H9 (cell line): ENCODE results near the gene CRYBG2. TPM values are rescaled to one million over a fixed set of nuclear protein-coding genes. Genes with fewer than 3 reads are reported as not detected.

Source experiments
- DNase-seq: peaks from one replicate; pipeline ENCODE4 v3.0.0-alpha.2; 2017
- H2AFZ ChIP-seq: one replicate; pipeline ENCODE4 v1.6.1; 2013; ENCODE audit warnings: mild to moderate bottlenecking, low read length, control low read depth, moderate library complexity
- H2AK5ac ChIP-seq: 2 replicates; pipeline ENCODE4 v1.6.1; 2013; ENCODE audit warnings: low read length, control low read depth, mixed read lengths; ENCODE audit not compliant: insufficient read length
- H2BK120ac ChIP-seq: one replicate; pipeline ENCODE4 v1.6.1; 2013; ENCODE audit warnings: low read depth, mild to moderate bottlenecking, low read length, control low read depth, inconsistent platforms; ENCODE audit not compliant: poor library complexity, severe bottlenecking
- H2BK12ac ChIP-seq: 2 replicates; pipeline ENCODE4 v1.6.1; 2013; ENCODE audit warnings: low read length, control low read depth, mixed read lengths, low read depth; ENCODE audit not compliant: insufficient read length
- H2BK15ac ChIP-seq: 2 replicates; pipeline ENCODE4 v1.6.1; 2013; ENCODE audit warnings: low read depth, low read length, control low read depth
- H2BK20ac ChIP-seq: one replicate; pipeline ENCODE4 v1.6.1; 2013; ENCODE audit warnings: low read depth, mild to moderate bottlenecking, low read length, control low read depth, inconsistent platforms; ENCODE audit not compliant: poor library complexity, severe bottlenecking
- H2BK5ac ChIP-seq: 2 replicates; pipeline ENCODE4 v1.6.1; 2013; ENCODE audit warnings: low read length, control low read depth, mixed read lengths; ENCODE audit not compliant: insufficient read length
- H3K14ac ChIP-seq: 2 replicates; pipeline ENCODE4 v1.6.1; 2013; ENCODE audit warnings: low read length, control low read depth; ENCODE audit not compliant: insufficient read depth
- H3K18ac ChIP-seq: 2 replicates; pipeline ENCODE4 v1.6.1; 2013; ENCODE audit warnings: low read depth, mild to moderate bottlenecking, mixed read lengths, low read length, control low read depth; ENCODE audit not compliant: insufficient read length
- H3K23ac ChIP-seq: 2 replicates; pipeline ENCODE4 v1.6.1; 2013; ENCODE audit warnings: low read length, control low read depth, mixed read lengths, low read depth; ENCODE audit not compliant: insufficient read length
- H3K23me2 ChIP-seq: 2 replicates; pipeline ENCODE4 v1.6.1; 2013; ENCODE audit warnings: low read depth, mild to moderate bottlenecking, mixed read lengths, low read length, control low read depth; ENCODE audit not compliant: insufficient read length, poor library complexity, severe bottlenecking
- H3K27ac ChIP-seq: 2 replicates; pipeline ENCODE4 v1.5.1; 2013; ENCODE audit warnings: low read length, control low read depth, mixed read lengths, low read depth; ENCODE audit not compliant: insufficient read length
- H3K27me3 ChIP-seq: 2 replicates; pipeline ENCODE4 v1.6.1; 2013; ENCODE audit warnings: low read length, control low read depth, inconsistent platforms; ENCODE audit not compliant: insufficient read depth
- H3K4ac ChIP-seq: 2 replicates; pipeline ENCODE4 v1.6.1; 2013; ENCODE audit warnings: low read depth, mild to moderate bottlenecking, control low read depth, inconsistent platforms, low read length, moderate library complexity
- H3K4me1 ChIP-seq: 2 replicates; pipeline ENCODE4 v1.6.1; 2013; ENCODE audit warnings: low read length, control low read depth, inconsistent platforms; ENCODE audit not compliant: insufficient read depth
- H3K4me2 ChIP-seq: 2 replicates; pipeline ENCODE4 v1.6.1; 2013; ENCODE audit warnings: low read length, control low read depth, mixed read lengths; ENCODE audit not compliant: insufficient read length, insufficient read depth
- H3K56ac ChIP-seq: 2 replicates; pipeline ENCODE4 v1.6.1; 2013; ENCODE audit warnings: low read depth, mild to moderate bottlenecking, mixed read lengths, low read length, control low read depth; ENCODE audit not compliant: insufficient read length
- H3K79me1 ChIP-seq: 2 replicates; pipeline ENCODE4 v1.6.1; 2013; ENCODE audit warnings: low read depth, mild to moderate bottlenecking, moderate library complexity, low read length, control low read depth, inconsistent platforms; ENCODE audit not compliant: insufficient read depth, poor library complexity, severe bottlenecking
- H3K79me2 ChIP-seq: 2 replicates; pipeline ENCODE4 v1.6.1; 2013; ENCODE audit warnings: low read length, control low read depth, inconsistent platforms; ENCODE audit not compliant: insufficient read depth
- H3K9ac ChIP-seq: 2 replicates; pipeline ENCODE4 v1.6.1; 2013; ENCODE audit warnings: low read length, control low read depth, mixed read lengths; ENCODE audit not compliant: insufficient read length; ENCODE audit errors: extremely low read depth
- H3K9me3 ChIP-seq: one replicate; pipeline ENCODE4 v1.6.1; 2013; ENCODE audit warnings: low read depth, low read length, inconsistent platforms; ENCODE audit not compliant: control insufficient read depth
- H3T11ph ChIP-seq: one replicate; pipeline ENCODE4 v1.6.1; 2013; ENCODE audit warnings: mild to moderate bottlenecking, low read length, control low read depth, inconsistent platforms
- H4K20me1 ChIP-seq: one replicate; pipeline ENCODE4 v1.6.1; 2013; ENCODE audit not compliant: control insufficient read depth, insufficient read length, insufficient read depth
- H4K5ac ChIP-seq: 2 replicates; pipeline ENCODE4 v1.6.1; 2013; ENCODE audit warnings: low read depth, mild to moderate bottlenecking, mixed read lengths, low read length, control low read depth; ENCODE audit not compliant: insufficient read length
- H4K8ac ChIP-seq: replicated peaks from 2 replicates; pipeline ENCODE4 v1.6.1; 2013; ENCODE audit warnings: low read length, control low read depth, mixed read lengths, low read depth; ENCODE audit not compliant: insufficient read length
- H4K91ac ChIP-seq: 2 replicates; pipeline ENCODE4 v1.6.1; 2013; ENCODE audit warnings: low read depth, mild to moderate bottlenecking, moderate library complexity, mixed read lengths, low read length, control low read depth; ENCODE audit not compliant: insufficient read length
- H3K27ac Mint-ChIP-seq, 3 experiments: 2 replicates in 2 of 3; 3 replicates in 1 of 3; pipeline ENCODE4 v1.8.0; 2020 to 2021; ENCODE audit warnings: mixed read lengths in 3 of 3, mild to moderate bottlenecking in 1 of 3, moderate library complexity in 1 of 3
- H3K27me3 Mint-ChIP-seq: 2 replicates; pipeline ENCODE4 v1.8.0; 2021; ENCODE audit warnings: low read depth, mild to moderate bottlenecking, moderate library complexity, mixed read lengths
- H3K36me3 Mint-ChIP-seq, 3 experiments: 2 replicates in 2 of 3; 3 replicates in 1 of 3; pipeline ENCODE4 v1.8.0; 2020 to 2021; ENCODE audit warnings: low read depth in 3 of 3, mixed read lengths in 3 of 3; ENCODE audit not compliant: insufficient read depth in 1 of 3
- H3K4me1 Mint-ChIP-seq, 2 experiments: 2 replicates each; pipeline ENCODE4 v1.8.0; 2020; ENCODE audit warnings: mixed read lengths in 2 of 2
- H3K4me3 Mint-ChIP-seq, 2 experiments: 2 replicates in 1 of 2; 3 replicates in 1 of 2; pipeline ENCODE4 v1.8.0; 2020 to 2021; ENCODE audit warnings: mild to moderate bottlenecking in 2 of 2, mixed read lengths in 2 of 2, moderate library complexity in 1 of 2
- H3K9me3 Mint-ChIP-seq, 2 experiments: 2 replicates in 1 of 2; 3 replicates in 1 of 2; pipeline ENCODE4 v1.8.0; 2020; ENCODE audit warnings: mild to moderate bottlenecking in 2 of 2, mixed read lengths in 2 of 2, moderate library complexity in 1 of 2
- CTCF ChIP-seq: fragments of 200-600 bp; sonication (generic); conservative IDR thresholded peaks from 3 replicates; pipeline ENCODE4 v1.8.0; 2021; ENCODE audit warnings: antibody characterized with exemption, mild to moderate bottlenecking
- WGBS: extraction: QIAGEN DNeasy Blood & Tissue Kit; methylation state at CpG from one replicate; pipeline ENCODE4 v1.1.7; 2013; ENCODE audit warnings: missing lambda C conversion rate, low lambda C conversion rate, mixed read lengths; ENCODE audit not compliant: insufficient read length; ENCODE audit errors: extremely low coverage; 5-methylcytosine and 5-hydroxymethylcytosine counted together
- total RNA-seq: library from RNA; stranded (reverse); gene quantifications from 2 replicates; pipeline ENCODE4 v1.2.1, GENCODE V29; 2021

CRYBG2 gene
- total RNA-seq, 1 experiment from 2014 or later, result 12.8 TPM

- H3K4me1 ChIP-seq, result no peaks in the 10 kb centered on the region
- H3K23ac ChIP-seq, result no peak overlapping the region
- Mint-ChIP-seq H3K4me3 (no peak overlapping the region), H3K27me3 (no peaks in the 10 kb centered on the region), H3K9me3 (no peaks in the 10 kb centered on the region), H3K36me3 (peaks cover 16 to 52% (median 41%) of the 10 kb centered on the region in 3 experiments; a peak in 6 of 7 replicates), H3K4me1 (peaks cover 9 to 10% of the 10 kb centered on the region in 2 experiments), H3K27ac (no peak overlapping the region)
- no peak overlapping the region for H4K91ac ChIP-seq
- H3T11ph ChIP-seq, result no peak overlapping the region
- no peak overlapping the region for H3K56ac ChIP-seq
- no peak overlapping the region for H2AK5ac ChIP-seq
- no peaks in the 10 kb centered on the region for H4K20me1 ChIP-seq
- no peak overlapping the region for H3K9ac ChIP-seq
- H2BK20ac ChIP-seq, result no peak overlapping the region
- no peaks in the 10 kb centered on the region for H3K79me2 ChIP-seq
- no peak overlapping the region for H4K5ac ChIP-seq
- no peaks in the 10 kb centered on the region for H3K23me2 ChIP-seq
- H2BK12ac ChIP-seq, result no peak overlapping the region
- no peak overlapping the region for H2AFZ ChIP-seq
- H2BK5ac ChIP-seq, result no peak overlapping the region
- H3K4me2 ChIP-seq, result no peak overlapping the region
- WGBS, result no CpG with 5 or more reads among the region's 3 CpGs
- H3K18ac ChIP-seq, result no peak overlapping the region
- H3K27me3 ChIP-seq, result no peaks in the 10 kb centered on the region
- no peak for TF ChIP-seq CTCF
- DNase-seq, result no peak
- no peak overlapping the region for H3K14ac ChIP-seq
- H4K8ac ChIP-seq, result no peak overlapping the region
- H3K27ac ChIP-seq, result no peak overlapping the region
- no peaks in the 10 kb centered on the region for H3K9me3 ChIP-seq
- H2BK15ac ChIP-seq, result no peak overlapping the region
- no peak overlapping the region for H2BK120ac ChIP-seq
- H3K79me1 ChIP-seq, result no peaks in the 10 kb centered on the region
- H3K4ac ChIP-seq, result no peak overlapping the region
These were observed 29.4 kb downstream of the CRYBG2 start for GRCh38 chr1:26324550-26324949.
